HEK293 (cell line): Measurements from ENCODE around the gene DAW1.

Source experiments
- CTCF ChIP-seq: fragments of 450-650 bp; formaldehyde crosslinking; IDR thresholded peaks from 2 replicates; pipeline ENCODE4 v1.5.1; 2016; ENCODE audit warnings: missing biosample characterization, missing genetic modification characterization
- ZBTB49 ChIP-seq: fragments of 450-650 bp; formaldehyde crosslinking; IDR thresholded peaks from 2 replicates; pipeline ENCODE4 v1.5.1; 2016; ENCODE audit warnings: missing biosample characterization, missing genetic modification characterization, low read depth
- ZNF473 ChIP-seq: fragments of 450-650 bp; formaldehyde crosslinking; IDR thresholded peaks from 2 replicates; pipeline ENCODE4 v1.5.1; 2017; ENCODE audit warnings: missing biosample characterization, missing genetic modification characterization
- ZNF510 ChIP-seq: fragments of 450-650 bp; formaldehyde crosslinking; IDR thresholded peaks from 2 replicates; pipeline ENCODE4 v1.5.1; 2018; ENCODE audit warnings: mild to moderate bottlenecking, missing genetic modification characterization, missing biosample characterization; ENCODE audit not compliant: insufficient replicate concordance
- ZNF530 ChIP-seq: fragments of 450-650 bp; formaldehyde crosslinking; IDR thresholded peaks from 2 replicates; pipeline ENCODE4 v1.5.1; 2016; ENCODE audit warnings: low read depth, missing biosample characterization, missing genetic modification characterization
- ZNF623 ChIP-seq: fragments of 450-650 bp; formaldehyde crosslinking; IDR thresholded peaks from 2 replicates; pipeline ENCODE4 v1.5.1; 2016; ENCODE audit warnings: missing biosample characterization, missing genetic modification characterization

GRCh38 chr2:227886149-227886548, 14.7 kb downstream of the DAW1 start:
- TF ChIP-seq ZNF473 (tag by site-specific recombination), result no peak
- TF ChIP-seq CTCF (tag by site-specific recombination), result no peak
- no peak for TF ChIP-seq ZNF510 (tag by site-specific recombination)
- TF ChIP-seq ZNF530 (tag by site-specific recombination), result no peak
- TF ChIP-seq ZNF623 (tag by site-specific recombination), result no peak
- no peak for TF ChIP-seq ZBTB49 (tag by site-specific recombination)
